RPMI7951 (cell line): ENCODE results near the gene PXT1. TPM values are rescaled to one million over a fixed set of nuclear protein-coding genes. Genes with fewer than 3 reads are reported as not detected.
"Not testable (repeated sequence)": the region's sequence is repeated elsewhere in the genome, so short reads cannot be mapped to it uniquely, and the experiment has no call there.

Experiments
- DNase-seq: peaks from one replicate; pipeline ENCODE4 v3.0.0-alpha.2; 2012; ENCODE audit warnings: low read depth
- total RNA-seq: library from RNA; depleted of rRNA; stranded (reverse); fragments of >200 nt; shearing (Covaris generic); gene quantifications from 2 replicates; pipeline ENCODE4 v1.2.3, GENCODE V29; 2014

PXT1 gene
- total RNA-seq, 1 experiment from 2014 or later: 0.12 TPM

- no peak for DNase-seq
Measured at GRCh38 chr6:36443471-36444428, 1.1 kb upstream of the PXT1 start.

- DNase-seq: no peak
Measured at GRCh38 chr6:36442103-36442670, 467 bp downstream of the PXT1 start.

GRCh38 chr6:36441307-36441894 lies 1.3 kb downstream of the PXT1 start:
- DNase-seq: peak; percentile 98

- no peak for DNase-seq
Measured at GRCh38 chr6:36436466-36436865, 6.2 kb downstream of the PXT1 start.

GRCh38 chr6:36432151-36432671 lies 10.4 kb downstream of the PXT1 start:
- peak; percentile 61 for DNase-seq

GRCh38 chr6:36431197-36431596 lies 11.5 kb downstream of the PXT1 start:
- no peak for DNase-seq

- no peak for DNase-seq
Measured at GRCh38 chr6:36430351-36430750, 12.3 kb downstream of the PXT1 start.

GRCh38 chr6:36428911-36429310 lies 13.7 kb downstream of the PXT1 start:
- DNase-seq: no peak

- DNase-seq: no peak
Measured at GRCh38 chr6:36426622-36427021, 16.0 kb downstream of the PXT1 start.

- peak; percentile 98 for DNase-seq
Measured at GRCh38 chr6:36423101-36423824, 19.4 kb downstream of the PXT1 start.

- DNase-seq: no peak
Measured at GRCh38 chr6:36422714-36423100, 19.9 kb downstream of the PXT1 start.

GRCh38 chr6:36419310-36419709 lies 23.3 kb downstream of the PXT1 start:
- DNase-seq: no peak

- DNase-seq: no peak
Measured at GRCh38 chr6:36418558-36418957, 24.1 kb downstream of the PXT1 start.

- no peak for DNase-seq
Measured at GRCh38 chr6:36414481-36414880, 28.2 kb downstream of the PXT1 start.

- no peak for DNase-seq
Measured at GRCh38 chr6:36413489-36414480, 28.9 kb downstream of the PXT1 start.

- DNase-seq: not testable (repeated sequence)
Measured at GRCh38 chr6:36409718-36410117, 32.9 kb downstream of the PXT1 start.

GRCh38 chr6:36404164-36404563 lies 38.5 kb downstream of the PXT1 start:
- DNase-seq: no peak

- DNase-seq: no peak
Measured at GRCh38 chr6:36402481-36402880, 40.2 kb downstream of the PXT1 start.

- no peak for DNase-seq
Measured at GRCh38 chr6:36399970-36400369, 42.7 kb downstream of the PXT1 start.

- DNase-seq: no peak
Measured at GRCh38 chr6:36392621-36393020, 50.0 kb downstream of the PXT1 start.

- DNase-seq: no peak
Measured at GRCh38 chr6:36389353-36389752, 53.3 kb downstream of the PXT1 start.
